NCI-H1105 (cell line): ENCODE measurements around the gene HOXA11.

Experiments
- DNase-seq: peaks from one replicate; lab custom pipeline; 2025; lab: John Stamatoyannopoulos, UW

The HOXA11 gene

DNA sequence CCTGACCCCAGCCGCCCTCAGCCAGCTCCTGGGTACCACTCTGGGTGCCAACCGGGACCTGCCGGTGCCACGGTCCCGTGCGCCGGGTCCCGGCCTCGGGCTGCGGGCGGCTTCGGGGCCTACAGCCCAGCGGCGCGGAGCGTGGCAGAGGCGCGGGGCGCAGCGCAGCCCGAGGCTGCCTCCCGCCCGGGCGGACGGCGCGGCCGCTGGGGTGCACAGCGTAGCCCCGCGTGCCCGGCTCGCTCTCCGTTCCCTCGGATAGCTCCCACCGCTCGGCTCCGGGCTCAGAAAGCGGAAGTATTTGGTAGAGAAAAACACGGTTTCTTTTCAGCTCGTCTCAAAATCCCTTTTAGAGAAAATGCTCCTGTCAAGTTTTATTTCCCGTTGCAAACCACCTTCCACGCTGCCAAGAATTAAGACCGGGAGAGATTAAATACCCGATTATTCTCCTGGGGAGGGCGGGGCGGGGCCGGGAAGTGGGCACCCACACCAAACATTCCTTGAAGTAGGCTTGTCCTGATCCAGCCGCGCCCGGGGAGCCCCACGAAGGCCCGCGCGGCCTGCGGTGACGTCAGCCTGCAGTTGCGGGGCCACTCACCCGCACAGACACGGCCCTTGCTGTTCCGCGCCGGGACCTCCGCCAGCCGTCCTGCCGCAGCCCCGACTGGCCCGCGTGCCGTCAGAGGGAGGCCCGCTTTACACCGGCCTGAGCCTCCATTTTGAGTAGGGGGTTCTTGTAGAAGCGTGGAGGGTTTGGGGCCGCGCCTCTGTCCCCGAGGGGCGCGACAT lies 7.7 kb upstream of the HOXA11 start:
- no peak for DNase-seq

GRCh38 chr7:27191833-27192545 lies 7.0 kb upstream of the HOXA11 start:
- DNase-seq, result no peak

DNA sequence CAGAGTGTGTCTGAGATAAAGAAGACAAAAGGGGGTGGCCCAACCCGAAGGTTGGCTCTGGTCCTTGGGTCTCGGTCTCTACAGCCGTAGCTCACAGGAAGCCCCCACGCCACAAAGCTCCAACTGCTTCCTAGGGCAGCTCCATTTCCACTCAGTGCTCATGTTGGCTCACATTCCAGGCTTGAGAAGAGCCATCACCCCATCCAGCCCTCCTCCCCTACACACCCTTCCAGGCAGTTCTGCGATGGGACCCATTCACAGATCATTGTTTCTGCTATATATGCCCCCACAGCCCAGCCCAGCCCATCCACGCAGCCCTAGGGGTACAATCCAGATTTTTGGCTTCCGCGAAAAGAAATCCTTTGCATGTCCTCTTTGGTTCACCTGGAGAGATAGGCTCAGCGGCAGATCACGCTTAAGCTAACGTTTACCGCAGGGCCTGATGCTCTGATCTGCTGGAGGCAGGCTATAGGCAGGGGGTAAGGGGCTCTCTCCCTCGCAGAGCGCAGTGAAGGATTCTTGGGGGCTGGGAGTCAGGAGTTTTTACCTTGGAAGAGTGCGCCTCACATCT lies 6.2 kb upstream of the HOXA11 start:
- DNase-seq, result no peak

GRCh38 chr7:27189997-27190748 lies 5.1 kb upstream of the HOXA11 start:
- DNase-seq, result no peak

- no peak for DNase-seq
These were observed 4.4 kb upstream of the HOXA11 start for GRCh38 chr7:27189295-27189996.

DNA sequence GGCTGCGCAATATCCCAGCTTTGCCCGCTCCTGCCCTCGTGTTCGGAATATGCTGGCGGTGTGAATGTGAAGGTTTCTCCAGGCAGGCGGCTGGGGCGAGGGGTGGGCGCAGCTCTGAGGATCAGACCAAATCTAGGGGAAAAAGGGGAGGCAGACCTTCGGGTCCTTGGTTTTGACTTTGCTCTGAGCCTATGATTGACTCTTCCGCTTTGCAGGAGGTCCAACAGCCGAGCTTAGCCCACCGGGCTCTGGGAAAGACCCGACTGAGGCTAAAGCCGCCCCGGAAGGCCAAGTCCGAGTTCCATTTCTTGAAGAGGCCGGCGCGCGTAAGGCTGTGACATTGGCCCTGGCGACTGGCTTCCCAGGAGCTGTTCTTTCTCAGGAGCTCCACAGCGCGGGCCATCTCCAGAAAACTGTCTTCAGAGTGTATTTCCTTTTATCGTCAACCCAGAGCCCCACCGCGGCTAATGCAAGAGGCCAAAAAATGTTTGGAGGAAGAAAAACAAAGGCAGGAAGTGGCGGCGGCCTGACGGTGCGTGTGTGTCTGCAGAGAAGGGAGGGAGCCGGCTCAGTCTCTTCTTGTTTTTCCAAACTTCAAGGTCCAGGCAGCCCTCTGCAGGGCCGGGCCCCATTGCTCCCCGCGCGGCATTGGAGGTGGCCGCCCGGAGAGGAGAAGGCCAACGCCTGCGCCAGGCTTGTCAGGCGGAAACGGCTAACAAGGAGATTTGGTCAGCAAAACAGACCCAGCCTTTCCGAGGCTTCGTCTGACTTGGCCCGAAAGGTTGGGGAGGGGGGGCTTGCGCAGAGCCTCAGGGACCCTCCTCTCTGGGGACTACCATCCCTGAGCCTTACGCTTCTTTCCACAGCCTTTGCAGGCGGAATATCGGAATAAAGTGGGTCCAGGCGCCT lies 3.6 kb upstream of the HOXA11 start:
- no peak for DNase-seq

DNA sequence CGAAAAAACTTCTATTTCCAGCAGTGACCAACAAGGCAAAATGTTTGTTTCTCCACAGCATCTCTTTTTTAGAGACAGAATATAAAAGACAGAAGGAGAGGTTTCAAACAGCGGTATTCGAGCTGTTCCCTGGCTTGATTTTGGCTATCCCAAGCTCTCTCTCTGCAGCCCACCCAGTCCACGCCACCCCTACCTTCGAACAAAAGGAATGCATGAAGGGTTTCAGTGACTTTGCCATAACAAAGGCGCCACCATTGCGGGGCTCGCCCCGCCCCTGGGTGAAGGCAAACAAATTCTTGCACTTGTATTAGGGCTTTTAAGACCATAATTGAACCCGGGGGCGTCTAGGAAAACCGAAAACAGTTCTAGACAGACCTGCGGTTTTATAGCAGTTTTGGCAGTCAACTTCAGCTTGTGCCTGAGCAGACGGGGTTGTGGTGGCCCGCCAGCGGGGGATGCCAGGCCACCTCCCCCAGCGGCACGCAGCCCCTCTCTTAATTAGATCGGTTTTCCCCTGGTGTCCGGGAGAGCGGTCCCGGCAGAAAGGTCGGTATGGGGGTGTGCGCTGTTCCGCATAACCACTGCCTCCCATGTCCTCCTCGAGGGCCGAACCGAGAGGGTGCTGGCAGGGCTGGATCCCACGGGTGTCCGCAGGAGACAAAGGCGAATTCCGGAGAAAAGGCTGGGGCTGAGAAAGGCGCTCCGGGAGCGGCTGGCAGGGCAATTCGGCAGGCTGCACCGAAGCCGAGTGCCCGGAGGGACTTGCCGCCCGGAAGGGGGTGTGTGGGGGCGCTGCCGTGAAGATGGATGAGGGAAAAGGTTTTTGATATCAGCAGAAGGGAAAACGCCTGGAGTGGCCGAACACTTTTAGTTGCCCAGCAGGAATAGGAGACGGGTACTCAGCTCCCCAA lies 2.7 kb upstream of the HOXA11 start:
- DNase-seq, result no peak

- no peak for DNase-seq
These were observed 1.8 kb upstream of the HOXA11 start for GRCh38 chr7:27186668-27187474.

- no peak for DNase-seq
These were observed 1.0 kb upstream of the HOXA11 start for GRCh38 chr7:27185854-27186667.

- peak; percentile 38 for DNase-seq
These were observed 557 bp downstream of the HOXA11 start for GRCh38 chr7:27184337-27185012.

GRCh38 chr7:27183682-27184336 lies 1.2 kb downstream of the HOXA11 start:
- DNase-seq, result no peak

- DNase-seq, result peak; percentile 37
These were observed 2.0 kb downstream of the HOXA11 start for GRCh38 chr7:27182861-27183681.

GRCh38 chr7:27182285-27182841 lies 2.7 kb downstream of the HOXA11 start:
- no peak for DNase-seq

DNA sequence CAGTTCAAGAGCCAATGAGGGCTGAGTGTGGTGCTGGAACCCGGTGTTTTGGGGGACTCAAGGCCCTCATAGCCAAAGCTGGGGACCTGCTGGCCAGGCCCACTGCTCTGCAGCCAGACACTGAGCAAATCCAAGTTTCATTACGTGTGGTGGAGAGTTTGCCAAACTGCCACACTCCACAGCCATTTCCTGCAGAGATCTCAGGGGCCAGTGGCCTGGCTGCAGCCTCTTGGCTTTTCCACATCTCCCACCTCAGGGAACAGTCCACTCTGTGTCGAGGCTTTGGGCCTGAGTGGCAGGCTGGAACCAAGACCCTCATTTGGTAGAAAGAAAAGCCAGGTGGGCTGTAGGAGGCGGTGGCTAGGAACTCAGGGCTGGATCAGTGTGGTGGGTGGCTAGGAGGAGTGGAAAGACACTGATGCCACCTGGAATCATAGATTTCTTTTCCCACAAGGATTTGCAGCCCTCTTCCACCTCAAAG lies 3.2 kb downstream of the HOXA11 start:
- DNase-seq, result no peak
